Measurements from ENCODE around the gene STUM. TPM values are rescaled to one million over a fixed set of nuclear protein-coding genes. Genes with fewer than 3 reads are reported as not detected.

Gene STUM
- total and polyA plus RNA-seq, 2 of the 8 experiments (the other 6 are each of a cell fraction or from before 2014, with no cell fraction given): 0.76 to 1.2 TPM

GRCh38 chr1:226526801-226527595 is 21.6 kb upstream of the STUM start:
- Histone ChIP-seq H3K56ac (replicated peaks; ENCODE audit: insufficient read length, low read depth, low read length) (no peak overlapping the region), H4K91ac (replicated peaks; ENCODE audit: insufficient read length, low read length) (no peak overlapping the region), H3K27me3 (replicated peaks in 1 of 4; ENCODE audit: control insufficient read depth in 3 of 4, extremely low read depth in 1 of 4, insufficient read depth in 3 of 4, low read length in 3 of 4) (no peaks in the 10 kb centered on the region; a peak in 1 of 7 replicates), H4K20me1 (replicated peaks in 1 of 2; ENCODE audit: control insufficient read depth in 1 of 2, insufficient read depth in 2 of 2, low read length in 2 of 2) (no peaks in the 10 kb centered on the region), H3K9ac (replicated peaks in 1 of 4; ENCODE audit: extremely low read depth in 1 of 4, low read depth in 3 of 4, low read length in 3 of 4) (no peak overlapping the region; a peak in 1 of 7 replicates), H3K4me1 (replicated peaks in 1 of 4; ENCODE audit: control insufficient read depth in 3 of 4, insufficient read depth in 4 of 4, low read length in 3 of 4) (peaks cover 0 to 3% (median 0%) of the 10 kb centered on the region in 4 experiments; a peak in 1 of 7 replicates), H3K18ac (ENCODE audit: extremely low read depth, low read length) (no peak overlapping the region), H4K8ac (ENCODE audit: extremely low read depth, insufficient read depth, low read length) (peak overlapping the region; percentile 94), H3K4ac (replicated peaks; ENCODE audit: insufficient read length, low read depth, low read length) (no peak overlapping the region), H3K79me2 (ENCODE audit: control insufficient read depth in 1 of 2, insufficient read depth in 2 of 2, low read length in 2 of 2) (no peaks in the 10 kb centered on the region), H3K27ac (ENCODE audit: low read depth, low read length) (no peak overlapping the region), H2BK12ac (ENCODE audit: low read depth, low read length) (no peak overlapping the region), H3K9me3 (ENCODE audit: insufficient read depth in 2 of 2, low read depth in 1 of 2, low read length in 1 of 2) (no peaks in the 10 kb centered on the region; a peak in 1 of 4 replicates), H2BK120ac (replicated peaks; ENCODE audit: low read depth, low read length) (no peak overlapping the region), H3K23ac (ENCODE audit: insufficient read length) (no peak overlapping the region), H2BK15ac (ENCODE audit: low read length) (no peak overlapping the region), H2BK20ac (ENCODE audit: low read length) (no peak overlapping the region), H3K79me1 (ENCODE audit: low read depth, low read length) (no peaks in the 10 kb centered on the region), H2AK5ac (ENCODE audit: low read depth, low read length) (no peak overlapping the region), H2BK5ac (ENCODE audit: low read depth, low read length) (no peak overlapping the region), H3K36me3 (ENCODE audit: control insufficient read depth in 2 of 4, insufficient read depth in 4 of 4, low read length in 3 of 4) (no peaks in the 10 kb centered on the region), H3K14ac (ENCODE audit: insufficient read length) (no peak overlapping the region), H3K4me2 (ENCODE audit: insufficient read depth in 1 of 2, low read depth in 2 of 2, low read length in 2 of 2) (no peak overlapping the region), H3K4me3 (ENCODE audit: extremely low read depth in 1 of 4, insufficient read depth in 2 of 4, low read depth in 3 of 4, low read length in 4 of 4) (no peak overlapping the region), H2AFZ (ENCODE audit: low read length) (peak overlapping the region; percentile 83; the same call in 1 of the 2 replicates), H4K5ac (ENCODE audit: insufficient read length, low read depth, low read length) (no peak overlapping the region), H3K23me2 (ENCODE audit: low read depth, low read length) (no peaks in the 10 kb centered on the region)
- 75% methylated on average over 21 of the region's 21 CpGs; no CpG with 5 or more reads in 1 of the 2 experiments for WGBS, 2 experiments (ENCODE audit: extremely low coverage in 1 of 2, insufficient coverage in 1 of 2, insufficient read length in 1 of 2, insufficient replicate concordance in 2 of 2, low coverage in 1 of 2, low lambda C conversion rate in 2 of 2, missing lambda C conversion rate in 1 of 2)
- ChIA-PET POLR2A (ENCODE audit: partially characterized antibody) (interaction anchor here (0.9 to 1.4 kb wide), 2 partner anchors 12 to 119 kb away, joined by 4 to 7 read pairs; partner anchors contain the start of gene PARP1), CTCF (ENCODE audit: partially characterized antibody) (interaction anchor here (0.6 to 5.6 kb wide), 8 partner anchors 12 to 825 kb away, joined by 3 to 34 read pairs (median 3); partner anchors contain the start of gene STUM)
- TF ChIP-seq SAP30 (IDR thresholded peaks at IDR 0.05; ENCODE audit: insufficient read depth, insufficient replicate concordance, low read length) (no peak), GABPA (IDR thresholded peaks at IDR 0.05; ENCODE audit: borderline replicate concordance, insufficient read depth, low read length) (0 out of 2 replicates have a peak, but pooled peaks have one; percentile 29)
- TF ChIP-seq, protein P1, sequence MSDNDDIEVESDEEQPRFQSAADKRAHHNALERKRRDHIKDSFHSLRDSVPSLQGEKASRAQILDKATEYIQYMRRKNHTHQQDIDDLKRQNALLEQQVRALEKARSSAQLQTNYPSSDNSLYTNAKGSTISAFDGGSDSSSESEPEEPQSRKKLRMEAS (IDR thresholded peaks at IDR 0.05): peak; percentile 67
- TF ChIP-seq, protein P2, sequence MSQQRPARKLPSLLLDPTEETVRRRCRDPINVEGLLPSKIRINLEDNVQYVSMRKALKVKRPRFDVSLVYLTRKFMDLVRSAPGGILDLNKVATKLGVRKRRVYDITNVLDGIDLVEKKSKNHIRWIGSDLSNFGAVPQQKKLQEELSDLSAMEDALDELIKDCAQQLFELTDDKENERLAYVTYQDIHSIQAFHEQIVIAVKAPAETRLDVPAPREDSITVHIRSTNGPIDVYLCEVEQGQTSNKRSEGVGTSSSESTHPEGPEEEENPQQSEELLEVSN (IDR thresholded peaks at IDR 0.05): peak; percentile 59
- DNase-seq (ENCODE audit: low read depth in 1 of 2, low spot score in 2 of 2) (peak in 1 of 2 experiments; percentile 73), FAIRE-seq (peak; percentile 68)

Measured in H1 (cell line).